HG02571 (cell line): ENCODE data around the gene PDLIM5.

ENCODE experiments used
- ATAC-seq: cut with Tn5 transposase; IDR thresholded peaks from one replicate; pipeline ENCODE4 v1.9.1; 2021; ENCODE audit warnings: mild to moderate bottlenecking, moderate library complexity; ENCODE audit not compliant: unreplicated experiment

Gene PDLIM5

DNA sequence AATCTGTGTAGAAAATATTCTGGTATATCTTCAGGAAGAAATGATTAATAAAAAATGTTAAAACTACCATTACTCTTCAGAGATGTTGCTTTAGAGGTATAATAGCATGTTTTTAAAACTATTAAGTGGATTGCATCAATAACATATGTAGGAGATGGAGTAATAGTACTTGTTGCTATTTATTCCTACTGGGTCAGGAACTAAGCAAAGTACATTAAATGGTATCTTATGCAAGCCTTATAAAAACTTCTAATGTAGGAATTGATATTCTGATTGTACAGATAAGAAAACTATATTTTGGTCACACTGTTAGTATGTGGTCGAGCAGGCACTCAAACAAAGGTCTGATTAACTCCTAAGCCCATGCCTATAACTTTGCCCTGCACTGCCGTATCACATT, 31.4 kb upstream of the PDLIM5 start:
- no peak for ATAC-seq

DNA sequence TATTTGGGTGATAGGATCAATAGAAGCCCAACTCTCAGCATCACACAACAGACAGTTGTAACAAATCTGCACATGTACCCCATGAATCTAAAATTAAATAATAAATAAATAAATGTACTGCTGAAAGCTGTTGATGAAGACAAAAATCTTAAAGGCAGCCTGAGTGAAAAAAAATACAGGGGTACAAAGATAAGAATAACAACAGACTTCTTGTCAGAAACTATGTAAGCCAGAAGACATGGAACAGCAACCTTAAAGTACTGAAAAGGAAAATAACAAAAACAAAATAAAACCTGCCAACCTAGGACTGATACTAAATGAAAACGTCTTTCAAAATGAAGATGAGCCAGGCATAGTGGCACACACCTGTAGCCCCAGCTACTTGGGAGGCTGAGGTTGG, 25.0 kb upstream of the PDLIM5 start:
- no peak for ATAC-seq

DNA sequence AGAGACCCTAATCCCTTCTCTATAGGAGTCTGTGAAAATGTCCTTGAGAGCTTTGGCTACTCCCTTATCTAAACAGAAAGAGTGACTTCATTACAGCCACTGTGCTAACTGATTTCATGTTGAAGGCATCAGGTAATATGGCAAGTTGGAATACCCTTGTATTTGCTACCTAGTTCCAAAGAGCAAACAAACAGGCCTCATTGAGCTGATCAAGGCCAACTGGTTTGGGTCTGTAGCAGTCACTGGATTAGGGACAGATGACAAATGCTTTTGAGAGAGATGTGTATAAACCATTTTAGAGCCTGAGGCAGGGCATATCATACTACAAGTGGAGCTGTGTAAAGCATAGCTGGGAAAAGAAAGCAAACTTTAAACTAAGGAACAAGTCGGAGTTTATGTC, 22.9 kb upstream of the PDLIM5 start:
- no peak for ATAC-seq

DNA sequence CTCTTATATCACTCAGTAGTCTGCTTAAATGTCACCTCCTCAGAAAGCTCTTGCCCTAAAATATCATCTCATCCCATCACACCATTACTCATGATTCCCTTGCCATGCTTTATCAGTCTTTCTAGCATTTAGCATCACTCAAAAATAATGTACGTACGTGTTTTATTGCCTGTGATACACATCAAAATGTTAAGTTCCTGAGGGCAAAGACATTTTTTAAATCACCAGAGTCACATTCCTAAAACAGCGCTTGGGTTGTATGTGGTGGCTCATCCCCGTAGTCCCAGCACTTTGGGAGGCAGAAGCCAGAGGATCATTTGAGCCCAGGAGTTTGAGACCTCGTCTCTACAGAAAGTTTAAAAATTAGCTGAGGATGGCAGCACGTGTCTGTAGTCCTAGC, 21.3 kb upstream of the PDLIM5 start:
- no peak for ATAC-seq

DNA sequence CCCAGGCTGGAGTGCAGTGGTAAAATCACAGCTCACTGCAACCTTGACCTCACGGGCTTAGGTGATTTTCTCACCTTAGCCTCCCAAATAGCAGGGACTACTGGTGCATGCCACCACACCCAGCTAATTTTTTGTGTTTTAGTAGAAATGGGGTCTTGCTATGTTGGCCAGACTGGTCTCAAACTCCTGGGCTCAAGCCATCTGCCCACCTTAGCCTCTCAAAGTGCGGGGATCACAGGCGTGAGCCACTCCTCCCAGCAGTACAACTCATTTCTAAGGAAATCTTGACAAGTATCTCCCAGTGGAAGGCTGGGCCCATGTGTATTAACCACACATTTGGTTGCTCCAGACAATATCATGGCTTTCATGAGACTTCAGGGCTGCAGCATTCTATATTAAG, 20.4 kb upstream of the PDLIM5 start:
- ATAC-seq = no peak

DNA sequence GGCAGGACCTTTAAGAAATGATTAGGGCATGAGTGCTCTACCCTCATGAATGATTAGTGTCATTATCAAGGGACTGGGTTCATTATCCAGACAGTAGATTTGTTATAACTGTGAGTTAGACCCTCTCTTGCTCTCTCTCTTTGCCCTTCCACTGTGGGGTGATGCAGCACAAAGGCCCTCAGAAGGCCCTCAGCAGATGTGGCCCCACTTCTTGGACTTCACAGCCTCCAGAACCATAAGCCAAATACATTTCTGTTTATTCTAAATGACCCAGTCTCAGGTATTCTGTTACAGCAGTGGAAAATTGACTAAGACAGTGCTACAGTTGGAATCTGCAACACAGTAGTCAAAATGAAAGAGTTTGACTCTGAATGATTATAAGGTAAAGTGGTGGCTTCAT, 17.2 kb upstream of the PDLIM5 start:
- no peak for ATAC-seq

DNA sequence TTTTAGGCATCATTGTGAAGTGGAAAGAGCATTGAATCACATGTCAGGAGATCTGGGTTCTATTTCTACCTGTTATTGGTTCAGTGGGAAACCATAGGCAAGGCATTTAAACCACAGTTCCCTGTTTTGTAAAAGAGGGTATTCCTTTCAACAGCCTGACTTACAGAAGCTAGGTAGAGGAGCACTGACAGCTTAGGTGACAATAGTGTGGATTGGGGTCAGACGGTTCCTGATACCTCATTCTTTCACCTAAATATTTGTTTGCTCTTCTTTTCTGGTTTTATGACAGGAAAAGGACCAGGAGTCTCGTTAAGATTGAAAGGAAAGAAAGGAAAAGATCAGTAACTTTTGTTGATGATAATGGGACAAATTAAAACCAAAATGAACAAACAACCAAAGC, 15.9 kb upstream of the PDLIM5 start:
- no peak for ATAC-seq

DNA sequence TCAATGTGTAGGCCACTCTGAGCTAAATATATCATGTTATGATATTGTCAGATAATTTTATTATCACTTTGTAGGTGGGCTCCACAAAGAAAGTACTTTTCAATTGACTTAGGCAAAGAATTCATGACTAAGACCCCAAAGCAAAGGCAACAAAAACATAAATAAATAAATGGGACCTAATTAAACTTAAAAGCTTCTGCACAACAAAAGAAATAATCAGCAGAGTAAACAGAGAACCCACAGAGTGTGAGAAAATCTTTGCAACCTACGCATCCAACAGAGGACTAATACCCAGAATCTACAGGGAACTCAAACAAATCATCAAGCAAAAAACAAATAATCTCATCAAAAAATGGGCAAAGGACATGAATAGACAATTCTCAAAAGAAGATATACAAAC, 15.2 kb upstream of the PDLIM5 start:
- no peak for ATAC-seq

DNA sequence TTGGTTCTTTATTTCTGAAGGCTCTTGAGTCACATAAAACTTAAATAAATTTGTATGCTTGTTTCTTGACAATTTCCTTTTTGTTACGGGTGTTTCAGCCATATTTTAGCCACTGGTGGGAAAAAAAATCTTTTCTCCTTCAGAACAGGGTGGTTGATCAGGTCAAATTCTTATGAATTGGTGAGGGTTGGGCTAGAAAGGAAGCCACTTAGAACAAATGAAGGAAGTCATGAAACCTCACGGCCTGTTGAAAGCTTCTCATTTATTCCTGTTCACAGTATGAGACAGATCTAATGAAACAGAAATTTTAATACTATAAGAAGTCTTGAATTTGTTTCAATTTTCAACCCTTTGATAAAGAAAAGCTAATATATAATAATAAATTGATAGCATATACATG, 12.1 kb upstream of the PDLIM5 start:
- ATAC-seq = no peak

DNA sequence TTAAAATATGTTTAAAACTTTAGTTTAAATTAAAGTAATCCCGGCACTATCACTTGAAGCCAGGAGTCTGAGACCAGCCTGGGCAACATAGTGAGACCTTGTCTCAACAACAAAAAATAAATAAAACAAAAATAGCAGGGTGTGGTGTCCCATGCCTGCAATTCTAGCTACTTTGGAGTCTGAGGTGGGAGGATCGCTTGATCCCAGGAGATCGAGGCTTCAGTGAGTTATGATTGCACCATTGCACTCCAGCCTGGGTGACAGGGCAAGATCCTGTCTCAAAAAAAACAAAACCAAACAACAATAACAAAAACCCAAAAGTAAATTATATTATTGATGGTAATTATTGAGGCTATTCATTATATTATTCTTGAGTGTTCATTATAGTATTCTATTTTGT, 9.9 kb upstream of the PDLIM5 start:
- no peak for ATAC-seq

DNA sequence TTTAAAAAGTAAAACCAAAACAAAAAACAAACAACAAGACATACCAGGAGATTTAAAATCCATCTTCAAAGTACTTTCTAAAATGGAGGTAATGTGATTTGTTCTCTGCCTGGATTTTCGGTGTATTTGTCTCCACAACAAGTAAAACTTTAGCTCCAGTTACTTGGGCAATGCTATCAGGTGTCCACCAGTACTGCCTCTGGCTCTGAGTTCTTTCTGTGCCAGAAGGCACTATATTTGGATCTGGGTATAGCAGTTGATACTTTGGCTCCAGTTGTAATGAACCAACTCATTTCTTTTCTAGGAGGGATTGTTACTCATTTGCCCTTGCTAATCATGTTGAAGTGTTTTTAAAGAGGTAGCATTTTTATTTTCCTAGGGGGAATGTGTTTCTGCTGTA, 9.5 kb upstream of the PDLIM5 start:
- ATAC-seq = no peak

DNA sequence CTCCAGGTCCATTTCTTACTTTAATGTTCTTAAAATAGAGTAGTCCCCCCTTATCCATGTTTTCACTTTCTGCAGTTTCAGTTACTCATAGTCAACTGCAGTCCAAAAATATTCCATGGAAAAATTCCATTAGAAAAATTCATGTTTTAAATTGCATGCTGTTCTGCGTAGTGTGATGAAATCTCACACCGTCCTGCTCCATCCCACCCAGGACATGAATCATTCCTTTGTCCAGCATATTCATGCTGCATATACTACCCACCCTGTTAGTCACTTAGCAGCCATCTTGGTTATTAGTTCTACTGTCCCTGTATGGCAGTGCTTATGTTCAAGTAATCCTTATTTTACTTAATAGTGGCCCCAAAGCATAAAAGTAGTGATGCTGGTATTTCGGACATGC, 5.4 kb upstream of the PDLIM5 start:
- no peak for ATAC-seq

DNA sequence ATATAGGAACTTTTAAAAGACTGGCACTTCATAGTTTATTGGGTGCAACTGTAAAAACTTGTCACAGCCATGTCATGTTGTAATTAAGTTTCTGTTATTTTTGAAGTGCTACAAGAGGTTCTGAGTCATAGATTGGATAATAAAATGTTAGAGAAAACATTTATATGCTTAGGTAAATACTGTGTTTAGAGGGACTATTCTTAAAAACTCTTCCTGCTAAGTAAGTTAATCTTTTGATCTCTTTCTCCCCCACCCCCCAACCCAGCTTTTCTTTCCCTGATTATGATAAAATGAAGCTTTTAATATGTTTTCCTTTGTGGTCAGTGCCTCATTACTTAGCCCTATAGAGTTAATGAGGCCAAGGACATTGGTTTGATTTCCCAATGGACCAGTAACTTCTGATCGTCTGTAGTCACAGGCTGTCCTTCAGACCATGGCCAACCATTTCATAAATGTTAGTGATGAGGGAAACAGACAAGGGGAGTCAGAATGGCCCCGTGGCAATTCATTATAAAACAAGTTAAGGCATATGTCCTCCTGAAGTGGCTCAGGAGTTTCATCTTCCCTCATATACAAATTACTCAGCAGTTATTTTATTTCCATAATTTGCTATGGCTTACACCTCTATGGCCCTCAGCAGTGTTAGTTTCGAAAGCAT, 3.9 kb upstream of the PDLIM5 start:
- ATAC-seq = no peak

DNA sequence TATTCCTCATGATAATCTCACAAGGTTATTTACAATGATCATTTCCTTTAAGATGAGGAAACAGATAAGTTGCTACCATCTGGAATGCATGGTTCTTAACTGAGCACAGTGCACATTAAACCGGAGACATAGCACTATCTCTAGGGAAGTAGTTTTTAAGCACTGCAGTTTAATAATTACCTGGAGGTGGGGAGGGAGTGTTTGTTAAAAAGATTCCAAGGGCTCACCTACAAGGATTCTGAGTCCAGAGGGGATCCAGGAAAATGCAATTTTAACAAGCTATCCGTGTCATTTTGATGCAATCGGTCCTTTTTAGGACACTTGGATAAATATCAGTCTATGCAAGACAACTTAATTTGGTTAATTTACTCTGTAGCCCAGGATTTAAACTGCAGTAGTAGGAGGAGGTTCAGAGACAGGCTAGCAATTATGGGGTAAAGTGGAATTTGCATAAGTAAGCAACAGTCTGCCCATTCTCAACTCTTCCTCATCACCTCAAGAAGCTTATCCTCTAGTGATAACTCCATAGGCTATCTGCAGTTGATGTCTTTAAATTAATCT, 2.8 kb upstream of the PDLIM5 start:
- ATAC-seq = no peak

DNA sequence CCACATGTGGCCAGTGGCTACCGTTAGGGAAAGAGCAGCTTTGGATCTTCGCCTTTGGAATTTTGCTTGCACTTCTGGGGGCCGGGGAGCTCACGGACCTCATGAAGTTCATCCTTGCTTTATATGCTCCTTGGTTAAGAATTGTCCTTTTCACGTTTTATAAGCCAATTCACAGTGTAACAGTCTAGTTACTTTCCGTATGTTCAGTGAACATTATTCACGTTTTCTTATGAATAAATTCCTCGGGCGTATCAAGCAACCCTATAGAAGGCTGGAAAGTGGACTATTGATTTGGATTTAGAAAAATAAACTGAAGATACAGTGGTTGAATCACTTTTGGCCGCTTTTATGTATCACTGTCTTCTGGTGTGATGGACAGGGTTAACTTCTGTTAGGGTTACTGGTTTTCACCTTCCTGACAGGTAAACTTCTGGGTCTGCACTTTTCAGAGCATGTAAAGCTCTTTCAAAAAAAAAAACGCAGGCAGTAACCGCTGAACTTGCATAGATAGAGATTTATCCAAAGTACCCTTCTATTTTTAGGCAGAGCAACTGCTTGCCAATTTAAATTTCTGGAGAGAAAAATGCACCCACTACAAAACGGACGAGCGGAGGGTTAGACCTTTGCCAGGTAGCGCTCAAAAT, 569 bp upstream of the PDLIM5 start:
- no peak for ATAC-seq

DNA sequence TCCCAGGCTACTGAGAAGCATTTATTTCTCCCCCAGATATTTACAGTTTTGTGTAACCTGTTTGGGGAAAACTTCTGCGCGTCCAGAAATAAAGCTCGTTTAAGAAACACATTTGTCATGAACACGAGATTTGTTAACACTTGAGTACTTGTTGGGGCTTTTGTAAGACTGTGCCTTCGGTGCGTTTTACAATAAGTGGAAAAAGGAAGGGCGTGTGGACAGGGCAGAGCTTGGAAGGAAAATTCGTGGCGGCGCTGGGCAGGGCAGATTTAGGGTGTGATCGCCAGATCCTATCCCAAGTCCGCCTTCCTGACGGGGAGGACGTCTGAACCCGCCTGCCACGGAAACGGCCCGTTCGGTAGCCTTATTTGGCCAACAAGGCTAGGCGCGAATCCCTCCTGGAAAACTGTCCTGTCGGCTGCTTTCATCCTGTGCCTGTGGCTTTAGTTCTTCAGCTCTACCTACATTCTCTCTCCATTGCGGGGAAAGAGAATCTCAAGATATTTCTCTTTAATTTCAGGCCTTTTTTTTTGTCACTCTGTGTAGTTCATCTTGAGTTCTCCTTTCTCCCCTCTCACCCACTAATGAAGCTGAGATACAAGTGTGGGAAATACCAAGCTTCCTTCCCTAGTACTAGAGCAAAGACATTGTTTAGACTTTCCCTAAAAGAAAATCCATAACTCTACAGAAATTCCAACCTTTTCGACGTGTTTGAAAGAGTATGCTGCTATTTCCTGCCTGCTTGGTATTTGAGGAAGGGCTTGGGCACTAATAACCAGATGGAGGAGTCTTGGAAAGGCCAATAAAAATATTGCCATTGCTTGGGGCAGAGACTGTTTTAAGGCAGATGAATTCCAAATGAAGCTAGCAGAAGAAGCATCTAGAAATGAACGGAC, 982 bp downstream of the PDLIM5 start:
- ATAC-seq = no peak

DNA sequence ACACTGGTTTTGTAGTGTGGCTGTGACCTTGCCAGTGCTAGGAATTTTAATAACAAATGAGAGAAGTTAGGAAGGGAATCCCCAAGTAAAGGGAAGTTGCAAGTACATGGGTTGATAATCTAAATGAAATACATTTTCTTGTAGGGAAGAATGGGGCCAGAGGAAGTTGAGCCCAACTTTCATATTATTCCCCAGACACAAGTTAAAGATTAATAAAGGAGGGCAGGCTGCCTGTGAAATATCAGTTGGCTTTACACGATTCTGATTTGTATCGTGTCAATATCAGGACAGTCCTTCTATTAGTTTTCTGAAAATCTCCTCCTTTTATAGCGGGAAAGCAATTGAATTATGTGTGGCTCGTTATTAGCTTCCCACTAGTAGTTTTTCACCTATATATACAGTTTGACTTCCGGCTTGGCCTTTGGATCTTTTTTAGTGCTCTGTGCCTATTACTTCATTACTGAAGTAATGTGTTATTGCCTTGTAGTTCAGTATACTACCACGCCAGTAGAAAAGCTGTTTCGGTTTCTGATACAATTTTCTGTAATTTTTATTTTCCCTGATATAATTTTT, 1.7 kb downstream of the PDLIM5 start:
- ATAC-seq = no peak

DNA sequence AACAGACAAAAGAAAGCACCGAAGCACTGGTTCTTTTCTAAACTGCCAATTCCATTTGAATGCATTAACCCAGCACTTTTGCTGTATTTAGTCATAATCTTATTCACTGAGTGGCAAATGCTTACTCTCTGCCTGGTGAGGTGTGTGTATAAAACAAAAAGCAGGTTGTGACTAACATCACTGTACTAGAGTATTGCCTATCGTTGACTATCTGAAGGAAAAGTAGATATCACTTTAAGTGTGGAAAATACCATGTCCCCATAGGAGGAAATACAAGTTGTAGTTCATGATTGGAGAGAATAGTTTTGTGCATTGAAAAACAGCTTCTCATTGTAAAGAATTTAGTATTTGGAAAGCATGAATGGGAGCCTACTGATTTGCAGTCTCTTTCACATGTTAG, 2.7 kb downstream of the PDLIM5 start:
- ATAC-seq = no peak

DNA sequence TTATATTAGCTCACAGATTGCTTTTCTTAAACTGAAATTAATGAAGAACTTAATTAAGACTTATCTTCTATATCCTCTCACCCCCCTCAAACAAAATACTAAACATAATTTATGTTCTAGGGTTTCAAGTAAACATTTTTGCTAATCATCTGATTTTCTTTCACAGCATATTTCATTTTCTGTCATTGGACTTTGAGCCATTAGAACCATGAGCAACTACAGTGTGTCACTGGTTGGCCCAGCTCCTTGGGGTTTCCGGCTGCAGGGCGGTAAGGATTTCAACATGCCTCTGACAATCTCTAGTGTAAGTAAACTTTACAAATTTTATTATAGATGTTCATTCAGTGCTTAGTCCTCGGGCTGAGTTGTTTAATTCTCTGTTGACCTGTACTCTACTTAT, 3.3 kb downstream of the PDLIM5 start:
- no peak for ATAC-seq

DNA sequence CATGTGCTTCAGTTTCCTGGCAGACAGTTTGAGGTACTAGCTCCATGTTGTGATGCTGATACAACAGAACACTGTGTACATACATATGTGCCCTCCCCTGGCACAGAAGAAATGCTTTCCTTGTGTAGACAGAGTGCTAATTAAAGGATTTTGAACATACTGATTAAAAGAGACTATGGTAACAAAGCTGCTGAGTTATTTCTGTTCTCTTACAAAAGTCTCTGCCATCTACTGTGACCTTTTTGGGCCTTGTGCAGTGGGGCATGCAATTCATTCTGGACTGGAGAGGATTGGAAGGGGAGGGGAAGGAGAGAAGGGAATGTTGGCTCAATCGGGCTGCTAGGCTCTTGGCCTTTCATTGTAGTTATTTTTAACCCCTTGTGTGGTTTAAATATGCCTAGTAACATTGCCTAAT, 6.0 kb downstream of the PDLIM5 start:
- no peak for ATAC-seq

DNA sequence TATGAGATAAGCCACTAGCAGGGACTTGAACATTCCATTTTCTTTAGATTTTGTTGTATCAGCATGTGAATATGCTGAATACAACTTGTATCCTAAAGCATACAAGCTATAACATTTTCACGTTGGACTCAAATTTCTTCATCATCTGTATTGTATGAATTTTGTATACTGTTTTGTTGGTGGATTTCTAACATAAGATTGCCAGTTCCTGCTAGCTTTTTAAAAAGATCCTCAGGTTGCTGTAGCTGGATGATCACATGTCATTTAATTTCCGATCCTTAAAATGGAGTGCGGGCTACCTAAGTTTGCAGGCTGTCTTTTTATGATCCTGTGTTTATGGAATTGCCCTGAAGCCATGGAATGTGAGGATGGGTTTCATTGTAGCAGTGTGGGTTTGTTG, 6.9 kb downstream of the PDLIM5 start:
- no peak for ATAC-seq
